CD4-positive, alpha-beta T cell treated with Interleukin-21 for 1 hour (primary cell): ENCODE measurements around the gene COL8A2.

Experiments
- DNase-seq: peaks from one replicate; pipeline ENCODE4 v3.0.0-alpha.2; 2020

Gene COL8A2

GRCh38 chr1:36109041-36109679 lies 15.9 kb downstream of the COL8A2 start:
- peak; percentile 34 for DNase-seq

GRCh38 chr1:36108314-36108713 lies 16.7 kb downstream of the COL8A2 start:
- DNase-seq = no peak

GRCh38 chr1:36107394-36107793 lies 17.6 kb downstream of the COL8A2 start:
- no peak for DNase-seq

GRCh38 chr1:36106269-36106668 lies 18.8 kb downstream of the COL8A2 start:
- no peak for DNase-seq

- DNase-seq = no peak
Measured at GRCh38 chr1:36101546-36101945, 23.5 kb downstream of the COL8A2 start.

- DNase-seq = no peak
Measured at GRCh38 chr1:36100376-36100775, 24.6 kb downstream of the COL8A2 start.

GRCh38 chr1:36099681-36100341 lies 25.2 kb downstream of the COL8A2 start:
- peak; percentile 75 for DNase-seq

GRCh38 chr1:36098650-36099365 lies 26.2 kb downstream of the COL8A2 start:
- no peak for DNase-seq

- DNase-seq = no peak
Measured at GRCh38 chr1:36097693-36098585, 27.1 kb downstream of the COL8A2 start.

GRCh38 chr1:36096500-36097432 lies 28.3 kb downstream of the COL8A2 start:
- no peak for DNase-seq

GRCh38 chr1:36095760-36096405 lies 29.1 kb downstream of the COL8A2 start:
- DNase-seq = no peak

- DNase-seq = no peak
Measured at GRCh38 chr1:36094621-36095061, 30.4 kb downstream of the COL8A2 start.

- no peak for DNase-seq
Measured at GRCh38 chr1:36093929-36094328, 31.1 kb downstream of the COL8A2 start.

GRCh38 chr1:36093226-36093625 lies 31.8 kb downstream of the COL8A2 start:
- no peak for DNase-seq

- DNase-seq = no peak
Measured at GRCh38 chr1:36092798-36093185, 32.2 kb downstream of the COL8A2 start.

GRCh38 chr1:36092166-36092797 lies 32.7 kb downstream of the COL8A2 start:
- no peak for DNase-seq

- DNase-seq = no peak
Measured at GRCh38 chr1:36091698-36092097, 33.3 kb downstream of the COL8A2 start.

- DNase-seq = no peak
Measured at GRCh38 chr1:36091141-36091540, 33.9 kb downstream of the COL8A2 start.

GRCh38 chr1:36089393-36090121 lies 35.5 kb downstream of the COL8A2 start:
- DNase-seq = peak; percentile 10
